ENCODE measurements around the gene TLL1. TPM values are rescaled to one million over a fixed set of nuclear protein-coding genes. Genes with fewer than 3 reads are reported as not detected.

Gene TLL1
- total and polyA plus RNA-seq, 3 donors from 2014 or later, result 0.71 to 1.1 (median 0.94) TPM

DNA sequence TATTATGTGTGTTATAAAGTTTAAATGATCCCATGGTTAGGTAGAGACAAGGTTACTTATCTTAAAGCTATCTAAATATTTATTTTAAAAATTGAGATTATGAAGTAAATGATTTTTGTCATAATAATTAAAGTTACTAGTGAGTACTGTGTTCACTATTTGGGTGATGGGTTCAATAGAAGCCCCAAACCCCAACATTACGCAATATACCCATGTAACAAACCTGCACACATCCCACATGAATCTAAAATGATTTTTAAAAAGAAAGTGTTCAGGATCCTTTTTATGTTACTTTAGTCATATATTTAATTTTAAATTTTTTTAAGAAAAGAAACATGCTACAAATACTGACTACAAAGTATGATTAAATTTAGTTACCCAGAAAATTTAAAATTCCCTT is 193.9 kb downstream of the TLL1 start:
- no peak for DNase-seq
- TF ChIP-seq, protein P1, sequence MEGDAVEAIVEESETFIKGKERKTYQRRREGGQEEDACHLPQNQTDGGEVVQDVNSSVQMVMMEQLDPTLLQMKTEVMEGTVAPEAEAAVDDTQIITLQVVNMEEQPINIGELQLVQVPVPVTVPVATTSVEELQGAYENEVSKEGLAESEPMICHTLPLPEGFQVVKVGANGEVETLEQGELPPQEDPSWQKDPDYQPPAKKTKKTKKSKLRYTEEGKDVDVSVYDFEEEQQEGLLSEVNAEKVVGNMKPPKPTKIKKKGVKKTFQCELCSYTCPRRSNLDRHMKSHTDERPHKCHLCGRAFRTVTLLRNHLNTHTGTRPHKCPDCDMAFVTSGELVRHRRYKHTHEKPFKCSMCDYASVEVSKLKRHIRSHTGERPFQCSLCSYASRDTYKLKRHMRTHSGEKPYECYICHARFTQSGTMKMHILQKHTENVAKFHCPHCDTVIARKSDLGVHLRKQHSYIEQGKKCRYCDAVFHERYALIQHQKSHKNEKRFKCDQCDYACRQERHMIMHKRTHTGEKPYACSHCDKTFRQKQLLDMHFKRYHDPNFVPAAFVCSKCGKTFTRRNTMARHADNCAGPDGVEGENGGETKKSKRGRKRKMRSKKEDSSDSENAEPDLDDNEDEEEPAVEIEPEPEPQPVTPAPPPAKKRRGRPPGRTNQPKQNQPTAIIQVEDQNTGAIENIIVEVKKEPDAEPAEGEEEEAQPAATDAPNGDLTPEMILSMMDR (IDR thresholded peaks at IDR 0.05), result no peak
- TF ChIP-seq POLR2A (IDR thresholded peaks at IDR 0.05), result no peak
- no peak overlapping the region for H3K4me3 ChIP-seq
- no peaks in the 10 kb centered on the region for H3K36me3 ChIP-seq (ENCODE audit: low read depth, missing control alignments)
- H3K27me3 ChIP-seq, result no peaks in the 10 kb centered on the region
- no peaks in the 10 kb centered on the region for H3K9me3 ChIP-seq
- no peak overlapping the region for H3K27ac ChIP-seq
- intact Hi-C loops (cut with DNase I; ENCODE audit: low total_unique reads), result no loop called here
- WGBS, 2 donors, result 91 to 95% methylated on average over 1 of the region's 1 CpG
- H3K4me1 ChIP-seq, result no peaks in the 10 kb centered on the region

DNA sequence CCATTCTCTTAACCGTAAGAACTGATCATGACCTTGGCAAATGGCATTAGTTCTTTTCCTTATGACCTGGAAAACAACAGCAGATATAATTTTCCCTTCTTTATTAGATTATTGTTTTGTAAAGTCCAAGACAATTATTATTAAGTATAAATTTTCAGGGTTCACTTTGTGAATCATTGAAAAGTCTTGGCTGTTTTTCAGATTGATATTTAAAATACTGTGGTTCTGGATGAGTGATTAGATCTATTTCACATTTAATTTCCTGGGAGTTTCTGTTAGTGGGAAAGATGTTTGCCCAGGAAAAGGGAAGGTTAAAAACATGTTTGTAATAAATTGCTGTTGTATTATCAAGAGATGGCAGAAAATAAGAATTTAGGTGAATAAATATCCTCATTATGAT is 194.9 kb downstream of the TLL1 start:
- Histone ChIP-seq H3K27me3 (no peaks in the 10 kb centered on the region), H3K9me3 (no peaks in the 10 kb centered on the region), H3K27ac (no peak overlapping the region), H3K36me3 (ENCODE audit: low read depth, missing control alignments) (no peaks in the 10 kb centered on the region), H3K4me3 (no peak overlapping the region), H3K4me1 (no peaks in the 10 kb centered on the region)
- intact Hi-C loops (cut with DNase I; ENCODE audit: low total_unique reads), result no loop called here
- TF ChIP-seq, protein P1 (IDR thresholded peaks at IDR 0.05), result no peak
- TF ChIP-seq POLR2A (IDR thresholded peaks at IDR 0.05), result no peak
- no peak for DNase-seq
- WGBS, 2 donors, result 51 to 57% methylated on average over 1 of the region's 1 CpG

DNA sequence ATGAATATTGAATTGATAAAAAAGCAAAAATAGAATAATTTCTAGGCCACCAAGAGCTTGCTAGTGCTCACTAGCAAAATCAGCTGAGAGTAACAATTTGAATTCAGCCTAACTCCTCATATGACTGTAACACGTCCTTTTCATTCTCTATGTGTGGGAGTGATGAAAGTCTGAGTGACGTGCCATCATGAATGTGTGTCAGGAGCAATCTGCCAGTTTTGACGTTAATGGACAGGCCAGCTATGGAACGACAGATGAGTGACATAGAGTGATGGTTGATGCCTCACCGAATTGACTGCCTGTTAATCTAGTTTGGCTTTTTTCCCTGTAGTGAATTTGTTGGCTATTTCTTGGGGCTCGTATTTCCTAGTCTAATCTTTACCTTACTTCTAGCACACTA is 200.7 kb downstream of the TLL1 start:
- no peak overlapping the region for H3K4me3 ChIP-seq
- H3K27me3 ChIP-seq, result no peaks in the 10 kb centered on the region
- TF ChIP-seq POLR2A (IDR thresholded peaks at IDR 0.05), result no peak
- TF ChIP-seq, protein P1 (IDR thresholded peaks at IDR 0.05), result no peak
- H3K9me3 ChIP-seq, result no peaks in the 10 kb centered on the region
- DNase-seq, result no peak
- no peaks in the 10 kb centered on the region for H3K36me3 ChIP-seq (ENCODE audit: low read depth, missing control alignments)
- intact Hi-C loops (cut with DNase I; ENCODE audit: low total_unique reads), result no loop called here
- H3K4me1 ChIP-seq, result no peaks in the 10 kb centered on the region
- 81 to 90% methylated on average over 6 of the region's 6 CpGs for WGBS, 2 donors
- H3K27ac ChIP-seq, result no peak overlapping the region

GRCh38 chr4:166075599-166075998 is 202.6 kb downstream of the TLL1 start:
- 37 to 42% methylated on average over 1 of the region's 1 CpG for WGBS, 2 donors
- no peaks in the 10 kb centered on the region for H3K9me3 ChIP-seq
- no peaks in the 10 kb centered on the region for H3K4me1 ChIP-seq
- DNase-seq, result no peak
- H3K27ac ChIP-seq, result no peak overlapping the region
- H3K27me3 ChIP-seq, result no peaks in the 10 kb centered on the region
- no peak for TF ChIP-seq POLR2A (IDR thresholded peaks at IDR 0.05)
- TF ChIP-seq, protein P1 (IDR thresholded peaks at IDR 0.05), result no peak
- no peaks in the 10 kb centered on the region for H3K36me3 ChIP-seq (ENCODE audit: low read depth, missing control alignments)
- no peak overlapping the region for H3K4me3 ChIP-seq
- intact Hi-C loops (cut with DNase I; ENCODE audit: low total_unique reads), result no loop called here

DNA sequence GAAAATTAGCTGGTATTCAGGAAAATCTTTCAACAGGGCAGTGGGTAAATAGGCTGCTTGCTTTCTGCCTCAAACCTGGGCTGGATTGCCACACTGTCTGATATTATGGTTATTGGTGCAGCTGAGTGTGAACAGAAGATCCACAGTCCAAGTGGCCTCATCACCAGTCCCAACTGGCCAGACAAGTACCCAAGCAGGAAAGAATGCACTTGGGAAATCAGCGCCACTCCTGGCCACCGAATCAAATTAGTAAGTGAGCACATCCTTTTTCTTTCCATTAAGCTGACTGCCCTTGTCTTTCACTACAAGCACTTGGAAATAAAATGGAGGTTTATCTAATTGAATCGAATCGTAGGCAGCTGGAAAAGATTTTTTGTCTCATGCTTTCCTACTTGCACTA is 204.7 kb downstream of the TLL1 start:
- Histone ChIP-seq H3K27ac (no peak overlapping the region), H3K9me3 (no peaks in the 10 kb centered on the region), H3K4me1 (no peaks in the 10 kb centered on the region), H3K27me3 (no peaks in the 10 kb centered on the region), H3K4me3 (no peak overlapping the region), H3K36me3 (ENCODE audit: low read depth, missing control alignments) (no peaks in the 10 kb centered on the region)
- intact Hi-C loops (cut with DNase I; ENCODE audit: low total_unique reads), result no loop called here
- 85 to 86% methylated on average over 4 of the region's 4 CpGs for WGBS, 2 donors
- DNase-seq, result no peak
- TF ChIP-seq POLR2A (IDR thresholded peaks at IDR 0.05), result no peak
- TF ChIP-seq, protein P1 (IDR thresholded peaks at IDR 0.05), result no peak
